Limb (tissue), 2 donors: ENCODE data around the gene KHDRBS2.

Source experiments
- DNase-seq, 2 donors: peaks; one replicate each; pipeline ENCODE4 v3.0.0-alpha.2; 2016; ENCODE audit errors: extremely low spot score in 2 of 2

Gene KHDRBS2

DNA sequence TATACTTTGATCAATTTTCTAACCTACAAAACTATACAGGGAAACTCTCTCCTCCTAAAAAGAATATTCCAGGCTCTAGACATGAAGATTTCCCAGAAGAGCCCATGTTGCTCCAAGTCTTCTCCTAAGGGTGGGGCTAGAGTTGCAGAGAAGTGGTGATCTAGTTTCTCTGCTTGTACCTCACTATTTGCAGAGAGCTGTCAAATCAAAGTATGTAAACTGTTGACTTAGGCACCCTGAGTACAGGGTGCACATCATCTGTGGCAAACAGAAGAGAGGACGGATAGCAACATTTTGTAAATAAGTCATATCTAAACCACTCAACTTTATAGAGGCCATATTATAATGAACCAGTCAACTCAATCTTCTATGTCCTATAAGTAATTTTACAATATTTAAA, 250.1 kb downstream of the KHDRBS2 start:
- DNase-seq, result no peak

- no peak for DNase-seq
Measured at GRCh38 chr6:62013719-62014118, 272.3 kb downstream of the KHDRBS2 start.

DNA sequence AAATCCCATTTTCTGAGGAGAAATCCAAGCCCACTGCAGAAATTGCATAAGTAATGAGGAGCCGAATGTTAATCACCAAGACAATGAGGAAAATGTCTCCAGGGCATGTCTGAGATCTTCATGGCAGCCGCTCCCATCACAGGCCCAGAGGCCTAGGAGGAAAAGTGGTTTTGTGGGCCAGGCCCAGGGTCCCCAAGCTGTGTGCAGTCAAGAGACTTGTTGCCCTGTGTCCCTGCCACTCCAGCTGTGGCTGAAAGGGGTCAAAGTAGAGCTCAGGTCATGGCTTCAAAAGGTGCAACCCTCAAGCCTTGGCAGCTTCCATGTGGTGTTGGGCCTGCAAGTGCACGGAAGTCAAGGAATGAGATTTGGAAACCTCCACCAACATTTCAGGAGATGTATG, 276.6 kb downstream of the KHDRBS2 start:
- DNase-seq, result no peak

GRCh38 chr6:61989616-61990015, 296.4 kb downstream of the KHDRBS2 start:
- DNase-seq, result no peak

DNA sequence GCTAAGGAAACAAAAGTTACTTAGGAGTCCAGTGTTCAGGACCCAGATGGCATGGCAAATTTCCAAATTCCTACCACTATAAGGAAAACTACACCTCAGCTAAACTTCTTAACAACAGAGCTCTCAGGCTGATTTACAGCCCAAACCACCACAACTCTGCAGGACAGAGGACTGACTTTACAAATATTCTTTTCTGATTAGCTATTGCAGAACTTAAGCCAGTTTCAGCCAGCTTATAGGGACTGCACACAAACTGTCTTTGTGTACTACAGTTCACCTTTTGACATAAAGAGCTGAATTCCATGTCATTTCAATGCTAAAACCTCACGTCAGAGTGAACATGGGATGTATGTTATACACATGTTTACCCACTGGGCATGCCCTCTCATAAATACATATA, 305.4 kb downstream of the KHDRBS2 start:
- no peak for DNase-seq

GRCh38 chr6:61977947-61978346, 308.1 kb downstream of the KHDRBS2 start:
- DNase-seq, result no peak

GRCh38 chr6:61977099-61977498, 308.9 kb downstream of the KHDRBS2 start:
- no peak for DNase-seq

GRCh38 chr6:61959196-61959595, 326.8 kb downstream of the KHDRBS2 start:
- no peak for DNase-seq

DNA sequence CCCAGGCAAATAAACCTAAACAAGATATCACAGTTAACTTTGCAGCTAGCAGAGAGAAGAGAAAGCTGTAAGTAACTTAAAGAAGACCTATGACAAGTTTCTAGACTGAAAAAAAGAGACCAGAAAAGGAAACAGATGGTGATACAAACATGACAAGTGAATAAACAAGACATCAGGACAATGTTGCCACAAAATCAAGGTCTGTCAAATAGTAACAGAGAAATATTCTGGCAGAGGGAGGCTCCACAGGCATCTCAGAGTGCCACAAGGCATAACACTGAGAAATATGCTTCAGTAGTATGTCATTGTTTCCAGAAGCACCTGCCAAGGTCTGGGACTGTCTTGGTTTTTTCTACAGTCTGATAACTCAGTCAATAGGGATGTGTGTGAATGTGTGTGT, 332.2 kb downstream of the KHDRBS2 start:
- DNase-seq, result no peak

DNA sequence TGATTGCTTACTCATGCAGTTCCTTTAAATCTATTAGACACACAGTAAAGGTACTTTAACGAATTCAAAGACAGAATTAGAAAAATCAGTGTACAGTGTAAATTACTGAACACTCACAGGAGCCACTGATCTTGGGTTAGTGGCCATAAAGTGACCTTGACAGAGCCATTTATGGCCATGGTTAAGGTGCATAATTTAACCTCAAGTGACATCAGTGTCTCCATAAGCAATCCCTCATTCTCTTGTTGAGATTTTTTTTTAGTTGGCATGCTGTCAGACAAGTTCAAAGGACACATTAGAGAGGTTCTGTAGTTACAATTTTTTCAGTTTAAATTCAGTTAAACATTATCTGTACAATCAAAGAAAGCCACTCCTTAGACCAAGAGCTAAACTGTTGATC, 334.4 kb downstream of the KHDRBS2 start:
- DNase-seq, result no peak

- no peak for DNase-seq
Measured at GRCh38 chr6:61950811-61951210, 335.2 kb downstream of the KHDRBS2 start.

- peak in 1 of 2 donors; percentile 13 for DNase-seq
Measured at GRCh38 chr6:61949971-61950370, 336.1 kb downstream of the KHDRBS2 start.

DNA sequence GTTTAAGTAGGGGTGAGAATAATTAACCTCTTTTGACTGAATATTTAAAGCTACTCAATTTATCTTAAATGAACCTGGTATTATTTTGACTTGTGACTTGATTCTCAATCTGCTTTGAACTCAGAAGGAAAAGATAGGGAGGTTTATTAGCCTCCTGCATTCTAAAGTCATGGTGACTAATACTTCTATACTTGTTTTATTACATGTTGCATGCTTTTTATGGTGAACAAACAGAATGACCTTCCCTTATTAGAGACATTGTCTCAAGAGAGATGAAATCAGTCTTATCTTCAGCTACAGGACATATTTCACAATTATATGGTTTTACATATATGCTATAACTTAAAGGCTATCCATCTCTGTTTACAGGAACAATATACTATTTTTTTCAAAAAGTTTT, 336.9 kb downstream of the KHDRBS2 start:
- DNase-seq, result no peak

DNA sequence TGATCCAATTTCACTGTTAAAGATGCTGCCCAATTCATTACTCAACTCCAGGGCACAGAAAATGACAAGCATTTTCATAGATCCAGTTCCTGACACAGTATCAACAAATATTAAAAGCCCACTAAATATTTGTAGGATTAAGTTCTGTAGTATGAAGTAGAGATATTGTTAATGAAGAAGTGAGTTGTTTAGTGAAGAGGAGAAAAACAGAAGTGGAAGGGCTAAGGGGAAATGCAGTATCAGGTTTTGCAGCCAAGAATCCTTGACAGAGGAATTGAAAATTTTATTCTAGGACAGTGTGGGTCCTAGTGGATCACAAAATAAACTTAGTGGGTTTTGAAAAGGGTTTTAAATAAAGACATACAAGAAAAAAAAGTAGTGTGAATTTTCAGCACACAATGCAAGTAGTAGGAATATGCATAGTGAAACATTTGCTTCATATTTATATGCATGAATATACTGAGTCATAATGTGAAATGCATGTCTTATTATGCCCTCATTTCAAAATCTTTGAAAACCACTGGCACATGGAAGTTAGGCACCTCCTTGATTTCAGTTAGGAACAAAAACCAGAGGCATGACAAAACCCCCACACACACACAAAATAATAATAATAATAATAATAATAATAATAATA, 338.6 kb downstream of the KHDRBS2 start:
- DNase-seq, result no peak

DNA sequence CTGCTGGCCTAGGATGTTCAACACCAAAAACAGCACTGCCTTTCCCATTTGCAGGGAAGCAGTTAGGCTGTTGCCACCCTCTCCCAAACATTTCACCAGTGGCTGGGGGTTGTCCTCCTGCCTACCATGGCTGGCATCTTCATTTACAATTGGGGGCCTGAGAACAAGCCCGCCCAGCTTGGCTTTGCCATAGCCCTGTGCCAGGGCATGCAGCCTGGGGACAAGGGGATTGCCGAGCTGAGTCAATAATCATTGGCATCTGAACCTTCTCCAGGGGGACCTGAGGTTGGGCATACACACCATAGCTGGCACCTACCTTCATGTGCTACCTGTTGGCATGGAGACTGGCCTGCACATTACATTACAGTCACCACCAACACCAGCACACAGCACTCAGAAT, 345.1 kb downstream of the KHDRBS2 start:
- DNase-seq, result no peak

DNA sequence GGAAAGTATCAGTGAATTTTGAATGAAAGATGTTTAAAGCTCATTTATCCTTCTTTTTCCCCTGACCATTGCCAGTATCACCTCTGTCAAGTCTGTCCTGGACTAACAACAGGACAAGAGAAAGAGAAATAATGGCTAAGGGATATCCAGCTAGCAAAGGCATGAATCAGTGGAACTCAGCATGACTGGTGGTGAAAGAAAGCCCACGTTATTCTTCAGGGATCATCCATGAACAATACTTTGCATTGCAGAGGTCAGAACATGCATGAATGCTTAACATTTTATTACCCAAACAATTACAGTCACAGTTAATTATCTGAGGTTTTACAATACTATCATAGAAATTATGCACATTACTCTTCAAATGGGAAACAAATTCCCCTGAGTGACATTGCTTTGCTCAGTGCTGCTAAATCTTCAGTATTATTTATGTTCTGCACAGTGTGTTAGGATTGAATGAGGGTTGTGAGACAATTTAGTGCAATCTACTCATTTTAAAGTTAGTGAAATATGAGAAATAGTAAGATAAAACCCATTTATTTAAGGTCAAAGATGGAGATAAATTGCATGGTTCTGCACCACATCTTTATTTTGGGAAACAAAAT, 350.7 kb downstream of the KHDRBS2 start:
- no peak for DNase-seq

DNA sequence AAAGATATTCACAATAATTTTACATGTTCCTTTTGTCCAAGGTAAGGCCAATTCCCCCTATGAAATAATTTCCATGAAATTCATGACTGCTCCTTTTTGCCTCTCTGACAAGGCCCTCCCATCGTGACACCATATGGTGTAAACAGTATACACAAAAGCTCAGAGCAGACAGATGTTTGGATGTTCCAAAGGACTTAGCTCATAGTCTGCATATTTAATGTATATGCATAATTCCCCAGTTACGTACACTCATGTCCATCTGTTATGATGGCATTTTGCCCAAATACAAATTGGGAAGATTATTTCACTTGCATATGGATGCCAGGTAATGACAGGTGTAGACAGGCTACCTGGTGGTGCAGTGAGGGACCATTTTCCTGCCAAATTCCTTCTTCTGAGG, 376.5 kb downstream of the KHDRBS2 start:
- DNase-seq, result peak; percentile 15 to 23

GRCh38 chr6:61901748-61902147, 384.3 kb downstream of the KHDRBS2 start:
- DNase-seq, result no peak

DNA sequence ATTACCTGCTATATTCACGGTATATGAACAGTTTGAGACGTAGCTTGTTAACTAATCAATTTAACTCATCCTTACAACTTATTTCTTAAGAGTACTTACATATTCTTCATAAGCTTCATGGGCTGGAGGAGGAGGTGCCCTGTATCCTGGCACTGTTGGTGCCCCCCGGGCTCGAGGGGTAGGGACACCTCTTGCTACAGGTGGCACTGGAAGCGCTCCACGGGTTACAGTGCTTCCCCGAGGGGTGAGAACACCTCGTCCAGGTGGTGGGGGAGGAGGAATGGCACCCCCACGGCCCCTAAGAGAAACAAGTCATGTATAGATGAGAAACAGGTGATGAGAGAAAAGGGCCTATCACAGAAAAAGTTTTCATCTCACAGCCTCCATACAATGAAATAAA, 391.5 kb downstream of the KHDRBS2 start:
- DNase-seq, result no peak

DNA sequence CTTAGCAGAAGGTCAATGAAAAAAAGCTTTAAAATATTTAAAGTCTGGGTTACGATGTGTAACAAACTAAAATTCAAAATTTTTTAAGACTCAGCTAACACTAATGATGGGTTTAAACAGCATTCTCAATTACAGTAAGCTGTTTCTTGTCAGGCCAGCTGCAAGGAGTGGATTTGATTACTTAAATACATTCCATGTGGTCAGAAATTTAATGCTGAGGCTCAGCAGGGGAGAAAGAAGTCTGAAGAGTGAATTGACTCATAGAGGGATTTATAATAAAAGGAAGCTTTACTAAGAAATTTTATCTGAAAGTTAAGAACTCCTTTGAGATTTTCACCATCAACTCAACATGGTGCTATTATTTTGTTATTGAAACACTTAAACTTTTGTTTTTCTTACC, 398.6 kb downstream of the KHDRBS2 start:
- peak in 1 of 2 donors; percentile 30 for DNase-seq

DNA sequence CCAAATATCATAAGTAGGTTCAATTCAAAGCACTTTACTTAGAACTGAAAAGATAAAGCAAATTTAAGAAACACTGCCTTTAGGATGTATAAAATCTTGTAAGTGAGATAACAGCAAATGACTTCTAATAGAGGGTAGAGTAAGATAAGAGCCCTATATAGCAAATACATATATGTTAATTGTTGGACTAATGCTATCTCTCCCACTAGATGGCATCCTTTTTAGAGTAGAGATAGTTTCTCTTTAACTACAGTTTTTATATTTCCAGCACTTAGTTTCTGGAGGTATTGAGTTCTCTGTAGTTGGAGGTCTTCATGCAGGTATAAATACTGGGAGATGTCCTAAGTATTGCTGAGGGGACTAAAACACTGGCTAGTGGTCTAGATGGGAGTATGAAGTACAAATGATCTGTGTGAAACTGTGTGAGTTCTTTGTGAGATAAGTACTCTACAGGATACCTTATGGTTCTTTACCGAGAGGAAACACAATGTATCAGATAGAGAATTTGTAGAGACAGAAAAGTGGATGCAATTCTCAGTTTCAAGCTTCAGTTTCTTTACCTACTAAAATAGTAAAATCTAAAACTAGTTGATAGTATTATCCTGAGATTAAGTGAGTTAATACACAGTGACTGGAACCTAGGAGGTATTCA, 399.3 kb downstream of the KHDRBS2 start:
- peak in 1 of 2 donors; percentile 24 for DNase-seq

DNA sequence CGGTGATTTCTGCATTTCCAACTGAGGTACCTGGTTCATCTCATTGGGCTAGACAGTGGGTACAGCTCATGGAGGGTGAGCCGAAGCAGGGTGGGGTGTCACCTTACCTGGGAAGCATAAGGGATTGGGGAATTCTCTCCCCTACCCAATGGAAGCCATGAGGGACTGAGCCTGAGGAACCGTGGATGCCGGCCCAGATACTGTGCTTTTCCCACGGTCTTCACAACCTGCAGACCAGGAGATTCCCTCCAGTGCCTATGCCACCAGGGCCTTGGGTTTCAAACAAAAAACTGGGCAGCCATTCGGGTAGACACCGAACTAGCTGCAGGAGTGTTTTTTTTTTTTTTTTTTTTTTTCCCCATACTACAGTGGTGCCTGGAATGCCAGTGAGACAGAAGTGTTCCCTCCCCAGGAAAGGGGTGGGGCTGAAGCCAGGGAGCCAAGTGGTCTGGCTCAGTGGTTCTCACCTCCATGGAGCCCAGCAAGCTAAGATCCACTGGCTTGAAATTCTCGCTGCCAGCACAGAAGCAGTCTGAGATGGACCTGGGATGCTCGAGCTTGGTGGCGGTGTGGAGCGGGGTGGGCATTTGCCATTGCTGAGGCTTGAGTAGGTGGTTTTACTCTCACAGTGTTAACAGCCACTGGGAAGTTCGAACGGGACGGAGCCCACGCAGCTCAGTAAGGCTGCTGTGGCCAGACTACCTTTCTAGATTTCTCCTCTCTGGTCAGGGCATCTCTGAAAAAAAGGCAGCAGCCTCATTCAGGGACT, 416.2 kb downstream of the KHDRBS2 start:
- DNase-seq, result no peak
